ENCODE results near the gene INPP5A.

INPP5A gene

GRCh38 chr10:132541129-132541528 is 3.5 kb downstream of the INPP5A start:
- Mint-ChIP-seq H3K27ac (no peak overlapping the region), H3K4me3 (peak overlapping the region; percentile 60 to 90 (median 68)), H3K4me1 (peaks cover 49% of the 10 kb centered on the region), H3K36me3 (ENCODE audit: low read depth) (no peaks in the 10 kb centered on the region), H3K27me3 (ENCODE audit: low read depth) (peaks cover 4% of the 10 kb centered on the region), H3K9me3 (no peaks in the 10 kb centered on the region)
- no peak for TF ChIP-seq CTCF (IDR thresholded peaks at IDR 0.05; ENCODE audit: unreplicated experiment in 3 of 3)

GRCh38 chr10:132541601-132542011 is 4.0 kb downstream of the INPP5A start:
- Mint-ChIP-seq H3K27ac (no peak overlapping the region), H3K27me3 (ENCODE audit: low read depth) (peaks cover 4% of the 10 kb centered on the region), H3K4me1 (peaks cover 45% of the 10 kb centered on the region), H3K9me3 (no peaks in the 10 kb centered on the region), H3K4me3 (peak overlapping the region; percentile 60 to 68 (median 67)), H3K36me3 (ENCODE audit: low read depth) (no peaks in the 10 kb centered on the region)
- no peak for TF ChIP-seq CTCF (IDR thresholded peaks at IDR 0.05; ENCODE audit: unreplicated experiment in 3 of 3)

GRCh38 chr10:132542086-132542775 is 4.6 kb downstream of the INPP5A start:
- Mint-ChIP-seq H3K27ac (peak overlapping the region in 1 of 3 experiments; percentile 19), H3K9me3 (no peaks in the 10 kb centered on the region), H3K36me3 (ENCODE audit: low read depth) (no peaks in the 10 kb centered on the region), H3K4me3 (peak overlapping the region in 1 of 3 experiments; percentile 67), H3K4me1 (peaks cover 45% of the 10 kb centered on the region), H3K27me3 (ENCODE audit: low read depth) (peaks cover 4% of the 10 kb centered on the region)
- TF ChIP-seq CTCF (IDR thresholded peaks at IDR 0.05; ENCODE audit: unreplicated experiment in 3 of 3), result no peak

GRCh38 chr10:132542819-132543218 is 5.2 kb downstream of the INPP5A start:
- Mint-ChIP-seq H3K4me1 (peaks cover 45% of the 10 kb centered on the region), H3K9me3 (no peaks in the 10 kb centered on the region), H3K27me3 (ENCODE audit: low read depth) (peaks cover 4% of the 10 kb centered on the region), H3K36me3 (ENCODE audit: low read depth) (no peaks in the 10 kb centered on the region), H3K4me3 (peak overlapping the region in 1 of 3 experiments; percentile 46), H3K27ac (peak overlapping the region in 1 of 3 experiments; percentile 19)
- no peak for TF ChIP-seq CTCF (IDR thresholded peaks at IDR 0.05; ENCODE audit: unreplicated experiment in 3 of 3)

GRCh38 chr10:132543916-132544743 is 6.5 kb downstream of the INPP5A start:
- Mint-ChIP-seq H3K36me3 (ENCODE audit: low read depth) (no peaks in the 10 kb centered on the region), H3K4me3 (peak overlapping the region in 2 of 3 experiments; percentile 48 to 61), H3K27me3 (ENCODE audit: low read depth) (peaks cover 4% of the 10 kb centered on the region), H3K4me1 (peaks cover 38% of the 10 kb centered on the region), H3K27ac (peak overlapping the region in 2 of 3 experiments; percentile 36 to 72), H3K9me3 (no peaks in the 10 kb centered on the region)
- TF ChIP-seq CTCF (IDR thresholded peaks at IDR 0.05; ENCODE audit: unreplicated experiment in 3 of 3), result no peak

Data from nephron (organoid).